ENCODE results near the gene SGMS2. TPM values are rescaled to one million over a fixed set of nuclear protein-coding genes. Genes with fewer than 3 reads are reported as not detected.

SGMS2 gene
- total and polyA plus RNA-seq, 2 donors (not counting 1 experiment from before 2014, with no cell fraction given): 0.12 TPM; not detected in 1

DNA sequence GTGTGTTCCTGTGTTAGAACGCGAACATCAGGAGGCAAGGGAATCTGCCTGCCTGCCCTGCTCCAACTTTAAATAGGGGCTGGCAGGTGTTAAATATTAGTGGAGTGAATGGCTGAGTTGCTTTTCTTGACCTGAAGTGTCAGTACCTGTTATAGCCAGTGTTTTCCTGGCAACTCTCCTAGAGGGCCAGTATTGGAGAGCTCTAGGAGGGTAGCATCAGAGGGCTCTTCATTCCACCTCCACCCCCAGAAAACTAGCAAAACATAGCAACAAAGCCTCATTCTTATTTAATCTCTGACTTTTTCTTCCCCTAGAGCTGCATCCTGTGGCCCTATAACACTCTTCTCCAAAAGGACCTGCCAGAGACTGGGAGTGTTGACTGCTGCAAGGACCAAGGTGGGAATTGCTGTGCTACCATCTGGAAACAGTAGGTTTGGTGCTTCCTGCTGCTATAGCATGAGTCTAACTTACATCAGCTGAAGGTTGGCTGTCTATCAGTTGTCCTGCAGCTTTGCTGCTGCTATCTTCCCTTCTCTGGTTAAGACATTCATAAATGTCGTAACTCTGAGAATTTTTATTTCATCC lies 33.5 kb downstream of the SGMS2 start:
- peaks cover 37% of the 10 kb centered on the region for H3K27me3 Mint-ChIP-seq
- H3K4me2 ChIP-seq (replicated peaks; ENCODE audit: low read depth, low read length, poor library complexity, severe bottlenecking): no peak overlapping the region
- WGBS (ENCODE audit: insufficient coverage): 80% methylated on average over 2 of the region's 3 CpGs

GRCh38 chr4:107862658-107863057 lies 37.9 kb downstream of the SGMS2 start:
- no peak overlapping the region for H3K9ac ChIP-seq (ENCODE audit: low read length)
- ChIA-PET POLR2A (no interaction called here), CTCF (no interaction called here)
- no peak overlapping the region for H3K27ac Mint-ChIP-seq
- no peak overlapping the region for H3K4me3 ChIP-seq (ENCODE audit: control extremely low read depth in 1 of 5, extremely low read depth in 1 of 5, insufficient read depth in 1 of 5, low read depth in 2 of 5, low read length in 4 of 5)
- no peaks in the 10 kb centered on the region for H3K36me3 ChIP-seq (replicated peaks in 1 of 2; ENCODE audit: control extremely low read depth in 1 of 2, control insufficient read depth in 1 of 2, extremely low read depth in 1 of 2, insufficient read depth in 2 of 2, low read length in 1 of 2)
- ATAC-seq (ENCODE audit: low read depth) (no peak), DNase-seq (no peak)
- intact Hi-C loops (cut with micrococcal nuclease): no loop called here
- no peak overlapping the region for H2AFZ ChIP-seq (ENCODE audit: insufficient read depth, low read depth, low read length, poor library complexity, severe bottlenecking)
- H3K4me2 ChIP-seq (replicated peaks; ENCODE audit: low read depth, low read length, poor library complexity, severe bottlenecking): no peak overlapping the region
- H3K4me1 Mint-ChIP-seq: no peaks in the 10 kb centered on the region
- H3K9me3 ChIP-seq (ENCODE audit: control extremely low read depth in 1 of 3, control insufficient read depth in 2 of 3, insufficient read depth in 1 of 3, low read length in 2 of 3): no peaks in the 10 kb centered on the region
- peaks cover 23% of the 10 kb centered on the region for H3K27me3 Mint-ChIP-seq
- H3K27ac ChIP-seq (ENCODE audit: low read length in 2 of 2): no peak overlapping the region
- TF ChIP-seq, protein P1, sequence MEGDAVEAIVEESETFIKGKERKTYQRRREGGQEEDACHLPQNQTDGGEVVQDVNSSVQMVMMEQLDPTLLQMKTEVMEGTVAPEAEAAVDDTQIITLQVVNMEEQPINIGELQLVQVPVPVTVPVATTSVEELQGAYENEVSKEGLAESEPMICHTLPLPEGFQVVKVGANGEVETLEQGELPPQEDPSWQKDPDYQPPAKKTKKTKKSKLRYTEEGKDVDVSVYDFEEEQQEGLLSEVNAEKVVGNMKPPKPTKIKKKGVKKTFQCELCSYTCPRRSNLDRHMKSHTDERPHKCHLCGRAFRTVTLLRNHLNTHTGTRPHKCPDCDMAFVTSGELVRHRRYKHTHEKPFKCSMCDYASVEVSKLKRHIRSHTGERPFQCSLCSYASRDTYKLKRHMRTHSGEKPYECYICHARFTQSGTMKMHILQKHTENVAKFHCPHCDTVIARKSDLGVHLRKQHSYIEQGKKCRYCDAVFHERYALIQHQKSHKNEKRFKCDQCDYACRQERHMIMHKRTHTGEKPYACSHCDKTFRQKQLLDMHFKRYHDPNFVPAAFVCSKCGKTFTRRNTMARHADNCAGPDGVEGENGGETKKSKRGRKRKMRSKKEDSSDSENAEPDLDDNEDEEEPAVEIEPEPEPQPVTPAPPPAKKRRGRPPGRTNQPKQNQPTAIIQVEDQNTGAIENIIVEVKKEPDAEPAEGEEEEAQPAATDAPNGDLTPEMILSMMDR (IDR thresholded peaks at IDR 0.05): no peak
- TF ChIP-seq EZH2 (IDR thresholded peaks at IDR 0.05; ENCODE audit: borderline replicate concordance, insufficient read depth, low read depth, low read length, poor library complexity, severe bottlenecking): no peak
- H4K20me1 ChIP-seq (ENCODE audit: control insufficient read depth, insufficient read depth, low read length, poor library complexity, severe bottlenecking): no peaks in the 10 kb centered on the region
- H3K4me1 ChIP-seq (ENCODE audit: control insufficient read depth in 2 of 2, insufficient read depth in 2 of 2, low read length in 2 of 2): no peaks in the 10 kb centered on the region
- no peak overlapping the region for H3K4me3 Mint-ChIP-seq
- WGBS (ENCODE audit: insufficient coverage): 75% methylated on average over 5 of the region's 5 CpGs
- no peaks in the 10 kb centered on the region for H3K79me2 ChIP-seq (ENCODE audit: control insufficient read depth, insufficient read depth, low read length)
- no peaks in the 10 kb centered on the region for H3K9me3 Mint-ChIP-seq (ENCODE audit: insufficient read depth)
- no peaks in the 10 kb centered on the region for H3K27me3 ChIP-seq (replicated peaks in 1 of 4; ENCODE audit: control extremely low read depth in 1 of 4, control insufficient read depth in 3 of 4, insufficient read depth in 4 of 4, low read length in 3 of 4)

More for the DNA sequence above, 33.5 kb downstream of the SGMS2 start:
- no peak overlapping the region for H3K27ac Mint-ChIP-seq
- no peaks in the 10 kb centered on the region for H3K4me1 Mint-ChIP-seq
- H4K20me1 ChIP-seq (ENCODE audit: control insufficient read depth, insufficient read depth, low read length, poor library complexity, severe bottlenecking): no peaks in the 10 kb centered on the region
- H3K4me3 Mint-ChIP-seq: no peak overlapping the region
- H3K4me3 ChIP-seq (ENCODE audit: control extremely low read depth in 1 of 5, extremely low read depth in 1 of 5, insufficient read depth in 1 of 5, low read depth in 2 of 5, low read length in 4 of 5): no peak overlapping the region
- no peaks in the 10 kb centered on the region for H3K9me3 Mint-ChIP-seq (ENCODE audit: insufficient read depth)
- H3K27me3 ChIP-seq (replicated peaks in 1 of 4; ENCODE audit: control extremely low read depth in 1 of 4, control insufficient read depth in 3 of 4, insufficient read depth in 4 of 4, low read length in 3 of 4): peaks cover 0 to 2% (median 0%) of the 10 kb centered on the region in 4 experiments
- ATAC-seq (ENCODE audit: low read depth) (no peak), DNase-seq (no peak)
- ChIA-PET CTCF (no interaction called here), POLR2A (no interaction called here)
- H3K4me1 ChIP-seq (ENCODE audit: control insufficient read depth in 2 of 2, insufficient read depth in 2 of 2, low read length in 2 of 2): no peaks in the 10 kb centered on the region
- H3K36me3 ChIP-seq (replicated peaks in 1 of 2; ENCODE audit: control extremely low read depth in 1 of 2, control insufficient read depth in 1 of 2, extremely low read depth in 1 of 2, insufficient read depth in 2 of 2, low read length in 1 of 2): no peaks in the 10 kb centered on the region
- intact Hi-C loops (cut with micrococcal nuclease): no loop called here
- H3K9ac ChIP-seq (ENCODE audit: low read length): no peak overlapping the region
- TF ChIP-seq, protein P1 (IDR thresholded peaks at IDR 0.05): no peak
- no peak overlapping the region for H3K27ac ChIP-seq (ENCODE audit: low read length in 2 of 2)
- no peak overlapping the region for H2AFZ ChIP-seq (ENCODE audit: insufficient read depth, low read depth, low read length, poor library complexity, severe bottlenecking)
- no peaks in the 10 kb centered on the region for H3K79me2 ChIP-seq (ENCODE audit: control insufficient read depth, insufficient read depth, low read length)
- H3K9me3 ChIP-seq (ENCODE audit: control extremely low read depth in 1 of 3, control insufficient read depth in 2 of 3, insufficient read depth in 1 of 3, low read length in 2 of 3): no peaks in the 10 kb centered on the region

All from B cell (primary cell).